Non-pigmented ciliary epithelial cell (primary cell): ENCODE results near the gene ASAP2.

Source experiments
- DNase-seq: peaks from one replicate; pipeline ENCODE4 v3.0.0-alpha.2; 2010; ENCODE audit warnings: low read depth

ASAP2 gene

DNA sequence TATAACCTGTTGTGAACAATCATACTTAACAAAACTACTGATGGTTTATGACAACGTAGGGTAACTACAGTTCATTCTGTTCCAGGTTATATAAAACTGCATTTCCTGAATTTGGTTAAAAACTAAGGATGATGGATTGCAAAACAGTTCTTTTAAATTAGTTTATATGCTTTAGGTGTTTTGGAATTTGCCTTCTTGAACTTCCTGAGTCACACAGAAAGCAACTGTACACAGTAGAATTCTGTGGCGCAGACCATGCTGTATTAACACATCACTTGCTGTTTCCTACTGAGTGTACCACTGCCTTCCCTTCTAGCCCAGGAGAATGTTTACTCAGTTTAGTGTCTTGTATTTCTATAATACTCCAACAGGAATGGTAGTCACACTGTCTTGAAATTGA lies 197.3 kb downstream of the ASAP2 start:
- no peak for DNase-seq

- DNase-seq, result no peak
Measured at GRCh38 chr2:9404451-9404850, 197.8 kb downstream of the ASAP2 start.

- no peak for DNase-seq
Measured at GRCh38 chr2:9405636-9406035, 199.0 kb downstream of the ASAP2 start.

DNA sequence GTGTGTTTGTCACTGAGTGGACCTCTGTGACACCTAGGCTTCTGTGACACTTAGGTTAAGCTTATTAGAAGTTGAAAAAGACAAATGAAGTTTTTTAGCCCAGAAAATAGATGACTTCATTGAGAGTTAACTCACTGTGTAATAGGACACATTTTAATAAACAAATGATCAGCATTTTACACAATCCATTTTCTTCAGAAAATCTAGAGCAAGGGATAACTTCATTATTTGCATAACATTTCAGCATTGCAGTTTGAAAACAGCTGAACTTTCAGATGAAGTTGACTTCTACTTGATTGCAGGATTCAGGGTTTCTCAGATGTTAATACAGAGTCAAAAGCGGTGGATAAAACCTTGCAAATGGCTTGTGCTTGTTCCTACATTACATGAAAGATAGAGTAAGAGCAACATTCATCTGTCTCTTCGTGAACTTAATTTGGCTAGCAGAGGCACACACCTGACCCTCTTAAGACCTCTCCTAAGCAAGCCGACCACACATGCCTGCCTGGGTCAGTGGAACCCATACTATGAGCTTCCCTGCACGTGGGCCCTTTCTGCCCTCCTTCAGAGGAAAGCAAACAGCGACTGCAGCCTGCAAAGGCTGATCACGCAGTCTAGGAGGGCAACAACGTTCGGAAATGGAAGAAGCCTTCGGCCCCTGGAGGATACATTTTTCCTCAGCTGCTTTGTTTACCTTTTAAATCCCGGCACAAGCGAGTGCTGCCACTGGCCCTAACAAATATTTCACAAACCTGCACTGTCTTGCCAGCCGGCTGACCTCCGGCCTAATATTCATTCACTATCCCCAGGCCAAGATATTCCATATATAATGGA lies 200.1 kb downstream of the ASAP2 start:
- no peak for DNase-seq

DNA sequence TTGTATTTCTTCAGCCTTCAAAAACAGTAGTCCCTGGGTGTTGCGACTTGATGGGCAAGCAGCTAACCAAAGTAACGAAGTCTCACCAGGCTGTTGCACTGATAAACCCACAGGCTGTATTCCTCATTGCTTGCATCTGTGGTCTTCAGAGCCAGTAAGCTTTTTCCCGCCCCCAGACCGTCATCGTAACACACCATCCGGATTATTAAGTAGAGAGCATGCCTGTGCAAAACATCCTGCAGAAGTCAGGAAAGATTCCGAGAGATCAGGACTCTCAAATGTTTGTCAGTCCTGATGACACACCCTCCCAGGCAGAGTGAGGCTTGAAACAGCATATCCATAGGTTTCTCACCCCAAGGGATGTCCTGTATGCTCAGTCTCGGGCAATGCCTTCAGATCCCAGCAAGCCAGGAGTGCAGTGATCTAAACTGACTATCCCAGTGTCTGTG lies 200.8 kb downstream of the ASAP2 start:
- no peak for DNase-seq

DNA sequence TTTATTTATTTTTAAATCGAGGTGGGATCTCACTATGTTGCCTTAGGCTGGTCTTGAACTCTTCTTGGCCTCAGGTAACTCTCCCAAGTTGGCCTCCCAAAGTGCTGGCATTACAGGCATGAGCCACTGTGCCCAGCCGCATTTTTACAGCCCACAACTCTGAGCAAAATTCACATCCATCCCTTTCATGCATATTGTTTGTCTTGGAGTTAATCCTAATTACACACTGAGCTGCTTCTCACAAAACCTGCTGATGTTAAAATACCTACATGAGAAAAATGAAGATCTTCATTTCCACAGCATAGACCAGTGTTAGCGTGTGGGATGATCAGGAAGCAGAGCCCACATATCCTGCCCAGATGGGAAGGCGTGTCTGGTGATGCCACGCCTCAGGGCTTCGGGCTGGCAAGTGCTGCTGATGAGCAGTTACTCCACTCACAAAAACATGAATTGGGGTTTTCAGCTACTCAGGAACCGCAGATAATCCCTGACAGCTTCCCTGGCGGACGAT lies 202.1 kb downstream of the ASAP2 start:
- DNase-seq, result no peak

GRCh38 chr2:9410108-9410507 lies 203.5 kb downstream of the ASAP2 start:
- no peak for DNase-seq

GRCh38 chr2:9412781-9413180 lies 206.2 kb downstream of the ASAP2 start:
- DNase-seq, result no peak

DNA sequence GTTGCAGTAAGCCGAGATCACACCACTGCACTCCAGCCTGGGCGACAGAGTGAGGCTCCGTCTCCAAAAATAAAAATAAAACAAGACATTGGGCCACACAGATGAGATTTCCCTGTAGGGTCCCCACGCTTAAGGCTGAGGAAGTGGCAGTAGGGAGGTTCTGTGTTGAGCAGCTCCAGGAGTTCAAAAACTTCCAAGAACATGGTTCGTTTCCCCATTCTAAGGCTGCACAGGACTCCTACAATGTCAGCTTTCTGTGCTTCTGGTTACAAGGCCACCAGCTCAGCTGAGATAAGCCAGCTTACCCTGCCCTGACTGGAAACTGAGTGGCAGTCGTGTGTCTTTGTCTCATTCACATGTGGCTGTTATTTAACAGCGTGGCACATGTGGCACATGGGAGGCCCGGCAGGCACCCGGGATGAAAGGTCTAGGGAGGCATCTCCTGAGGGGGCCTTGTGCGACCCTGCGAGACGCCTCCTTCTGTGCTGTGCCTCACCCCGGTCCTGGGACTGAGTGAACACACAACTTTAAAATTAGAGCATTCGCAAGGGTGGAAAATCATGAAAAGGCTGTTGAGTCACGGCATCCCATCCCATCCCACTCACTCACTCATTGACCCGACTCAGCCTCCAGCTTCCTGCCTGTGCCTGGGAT lies 209.0 kb downstream of the ASAP2 start:
- no peak for DNase-seq

GRCh38 chr2:9416267-9416961 lies 209.8 kb downstream of the ASAP2 start:
- DNase-seq, result no peak

DNA sequence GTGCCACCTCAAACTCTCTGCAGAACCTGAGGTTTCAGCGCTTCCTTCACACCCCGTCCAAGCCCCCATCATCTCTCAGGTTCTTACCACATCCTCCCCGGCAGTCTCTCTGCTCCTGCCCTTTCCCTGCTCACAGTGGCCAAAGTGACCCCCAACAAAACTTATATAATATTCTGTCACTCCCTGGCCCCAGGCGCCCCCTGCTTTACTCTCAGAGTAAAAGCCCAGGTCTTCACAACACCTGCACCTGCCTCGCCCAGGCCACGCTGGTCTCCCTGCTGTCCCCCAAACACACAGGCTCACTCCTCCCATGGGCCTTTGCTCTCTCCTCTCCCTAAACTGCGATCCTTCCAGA lies 210.3 kb downstream of the ASAP2 start:
- DNase-seq, result no peak

DNA sequence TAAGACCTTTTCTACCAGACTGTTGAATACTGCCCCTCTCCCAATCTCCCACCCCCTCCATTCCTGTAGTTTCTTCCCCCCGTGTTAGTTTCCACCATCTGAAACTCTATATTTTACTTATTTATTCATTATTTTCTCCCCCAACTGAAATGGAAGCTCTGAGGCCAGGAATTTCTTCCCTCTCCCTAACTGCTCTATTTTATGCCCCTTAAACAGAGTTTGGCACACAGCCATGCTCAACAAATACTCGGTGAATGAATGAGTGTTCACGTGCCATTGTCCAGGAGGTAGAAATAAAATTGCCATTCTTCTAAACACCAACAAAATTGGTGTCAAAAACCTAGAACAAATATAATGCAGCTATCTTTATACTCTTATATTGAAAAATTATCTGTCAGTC lies 211.1 kb downstream of the ASAP2 start:
- no peak for DNase-seq

DNA sequence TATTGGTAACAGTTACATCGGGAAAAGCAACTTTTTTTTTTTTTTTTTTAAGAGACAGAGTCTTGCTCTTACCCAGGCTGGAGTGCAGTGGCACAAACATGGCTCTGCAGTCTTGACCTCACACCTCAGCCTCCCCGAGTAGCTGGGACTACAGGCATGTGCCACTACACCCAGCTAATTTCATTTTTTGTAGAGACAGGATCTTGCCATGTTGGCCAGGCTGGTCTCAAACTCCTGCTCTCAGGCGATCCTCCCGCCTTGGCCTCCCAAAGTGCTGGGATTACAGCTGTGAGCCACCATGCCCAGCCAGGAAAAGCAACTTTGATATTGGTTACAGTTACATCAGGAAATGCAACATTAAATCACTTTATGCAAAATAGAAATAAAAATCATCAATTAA lies 212.1 kb downstream of the ASAP2 start:
- no peak for DNase-seq

- DNase-seq, result no peak
Measured at GRCh38 chr2:9419541-9419940, 212.9 kb downstream of the ASAP2 start.

GRCh38 chr2:9420495-9420894 lies 213.9 kb downstream of the ASAP2 start:
- no peak for DNase-seq

GRCh38 chr2:9422321-9423099 lies 215.9 kb downstream of the ASAP2 start:
- DNase-seq, result no peak

- DNase-seq, result peak; percentile 85
Measured at GRCh38 chr2:9423100-9423921, 216.7 kb downstream of the ASAP2 start, which contains the start of the genes CPSF3 and ITGB1BP1. TSS of gene CPSF3 (plus strand) at chr2:9423654. CDS start at chr2:9423774, 120 bp downstream. TSS of gene ITGB1BP1 (minus strand) at chr2:9423528. CDS start at chr2:9418697, 4,831 bp downstream.

DNA sequence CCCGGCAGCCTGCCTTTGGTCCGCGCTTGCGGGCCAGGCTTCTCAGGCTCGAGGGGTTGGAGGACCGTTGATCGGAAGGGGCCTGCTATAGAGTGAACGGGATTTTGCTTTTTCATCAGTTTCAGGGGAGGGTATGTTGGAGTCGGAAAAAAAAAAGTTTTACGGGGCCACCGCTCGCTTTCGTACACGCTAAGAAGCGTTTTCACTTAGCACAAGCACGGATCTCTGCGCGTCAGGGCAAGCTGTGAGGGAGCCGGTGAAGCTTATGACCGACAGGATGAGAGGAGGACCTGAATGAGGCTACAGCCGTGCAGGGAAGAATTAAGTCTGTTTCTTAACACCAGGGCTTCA lies 217.3 kb downstream of the ASAP2 start:
- no peak for DNase-seq

- DNase-seq, result no peak
Measured at GRCh38 chr2:9424447-9425164, 218.0 kb downstream of the ASAP2 start.

GRCh38 chr2:9428965-9429577 lies 222.5 kb downstream of the ASAP2 start:
- DNase-seq, result no peak
